Measurements from ENCODE around the gene PLOD3.

DNA sequence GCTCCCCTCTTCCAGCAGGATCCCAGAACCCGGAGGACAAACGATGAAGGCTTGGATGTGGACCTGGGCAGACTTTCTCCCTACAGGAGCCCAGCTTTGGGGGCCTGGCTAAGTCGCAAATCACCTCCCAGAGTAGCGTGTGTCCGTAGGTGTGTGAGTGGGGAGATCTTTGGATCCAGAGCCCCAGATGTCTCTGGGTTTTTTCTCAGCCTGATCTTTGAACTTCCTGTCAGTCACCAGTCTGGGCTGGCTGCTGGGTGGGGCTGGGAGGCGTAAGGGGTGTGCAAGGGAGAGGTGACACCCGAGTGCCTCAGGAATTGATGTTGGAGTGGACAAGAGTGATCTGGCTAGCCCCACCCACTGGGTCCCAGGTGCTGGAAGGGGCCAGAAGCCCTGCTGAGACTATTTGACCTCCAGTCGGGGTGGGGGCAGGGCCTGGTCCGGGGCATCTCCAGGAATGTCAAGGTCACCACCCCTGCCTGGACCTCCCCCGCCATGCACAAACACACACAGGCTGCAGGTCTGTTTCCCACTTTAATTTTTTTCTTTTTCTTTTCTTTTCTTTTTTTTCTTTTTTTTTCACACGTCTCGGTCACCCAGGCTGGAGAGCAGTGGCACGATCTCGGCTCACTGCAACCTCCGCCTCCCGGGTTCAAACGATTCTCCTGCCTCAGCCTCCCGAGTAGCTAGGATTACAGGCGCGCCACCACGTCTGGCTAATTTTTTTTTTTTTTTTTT is 16.4 kb downstream of the PLOD3 start, which contains the start of gene MOGAT3:
- TF ChIP-seq, protein P1, sequence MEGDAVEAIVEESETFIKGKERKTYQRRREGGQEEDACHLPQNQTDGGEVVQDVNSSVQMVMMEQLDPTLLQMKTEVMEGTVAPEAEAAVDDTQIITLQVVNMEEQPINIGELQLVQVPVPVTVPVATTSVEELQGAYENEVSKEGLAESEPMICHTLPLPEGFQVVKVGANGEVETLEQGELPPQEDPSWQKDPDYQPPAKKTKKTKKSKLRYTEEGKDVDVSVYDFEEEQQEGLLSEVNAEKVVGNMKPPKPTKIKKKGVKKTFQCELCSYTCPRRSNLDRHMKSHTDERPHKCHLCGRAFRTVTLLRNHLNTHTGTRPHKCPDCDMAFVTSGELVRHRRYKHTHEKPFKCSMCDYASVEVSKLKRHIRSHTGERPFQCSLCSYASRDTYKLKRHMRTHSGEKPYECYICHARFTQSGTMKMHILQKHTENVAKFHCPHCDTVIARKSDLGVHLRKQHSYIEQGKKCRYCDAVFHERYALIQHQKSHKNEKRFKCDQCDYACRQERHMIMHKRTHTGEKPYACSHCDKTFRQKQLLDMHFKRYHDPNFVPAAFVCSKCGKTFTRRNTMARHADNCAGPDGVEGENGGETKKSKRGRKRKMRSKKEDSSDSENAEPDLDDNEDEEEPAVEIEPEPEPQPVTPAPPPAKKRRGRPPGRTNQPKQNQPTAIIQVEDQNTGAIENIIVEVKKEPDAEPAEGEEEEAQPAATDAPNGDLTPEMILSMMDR (IDR thresholded peaks at IDR 0.05; ENCODE audit: borderline replicate concordance, extremely low read depth, low read length, poor library complexity, severe bottlenecking) = no peak
- no peak for TF ChIP-seq EZH2 (IDR thresholded peaks at IDR 0.05; ENCODE audit: borderline replicate concordance, low read depth, low read length, severe bottlenecking)
